ENCODE measurements around the gene DAAM2. TPM values are rescaled to one million over a fixed set of nuclear protein-coding genes. Genes with fewer than 3 reads are reported as not detected.

DAAM2 gene
- total and polyA plus RNA-seq, 5 experiments from 2014 or later = not detected

DNA sequence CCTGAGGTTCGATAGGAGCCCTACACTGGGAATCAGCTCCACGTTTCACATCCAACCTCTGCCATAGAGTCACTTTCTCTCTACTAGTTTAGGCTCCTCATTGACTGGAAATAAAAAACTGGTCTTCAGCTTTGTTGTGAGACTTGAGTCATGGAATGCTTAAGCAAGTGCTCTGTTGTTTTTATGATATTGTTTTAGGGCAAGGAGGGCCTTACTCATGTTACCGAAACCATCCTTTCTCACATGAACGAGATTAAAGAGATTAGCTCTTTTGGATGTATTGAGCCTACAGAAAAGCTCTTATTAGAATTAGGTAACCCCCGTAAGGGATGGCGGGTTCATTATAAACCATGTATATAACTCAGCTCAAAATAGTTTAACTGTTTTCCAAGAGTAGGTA is 149.0 kb downstream of the DAAM2 start:
- H3K4me1 Mint-ChIP-seq = no peaks in the 10 kb centered on the region
- POLR2A ChIA-PET = no interaction called here
- no peak overlapping the region for H3K27ac Mint-ChIP-seq
- H3K4me3 Mint-ChIP-seq = no peak overlapping the region
- H3K9me3 Mint-ChIP-seq = no peaks in the 10 kb centered on the region
- no peaks in the 10 kb centered on the region for H3K36me3 Mint-ChIP-seq
- DNase-seq (no peak), ATAC-seq (no peak)
- H3K27me3 Mint-ChIP-seq = peaks cover 0 to 9% (median 0%) of the 10 kb centered on the region in 5 donors

DNA sequence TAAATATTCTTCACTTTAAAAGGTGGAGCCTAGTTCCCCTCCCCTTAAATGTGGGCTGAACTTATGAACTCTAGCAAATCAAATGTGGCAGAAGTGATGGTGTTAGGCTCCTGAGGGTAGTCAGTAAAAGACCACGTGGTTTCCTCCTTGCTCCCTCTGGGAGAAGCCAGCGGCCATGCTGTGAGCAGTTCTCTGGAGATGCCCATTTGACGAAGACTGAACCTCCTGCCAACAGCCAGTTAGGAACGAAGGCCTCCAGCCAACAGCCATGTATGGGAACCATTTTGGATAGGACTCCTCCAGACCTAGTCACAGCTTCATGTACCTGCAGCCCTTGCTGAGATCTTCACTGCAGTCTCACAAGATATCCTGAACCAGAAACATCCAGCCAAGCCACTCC is 149.6 kb downstream of the DAAM2 start:
- H3K4me3 Mint-ChIP-seq = no peak overlapping the region
- POLR2A ChIA-PET = no interaction called here
- peaks cover 0 to 9% (median 0%) of the 10 kb centered on the region in 5 donors for H3K27me3 Mint-ChIP-seq
- H3K36me3 Mint-ChIP-seq = no peaks in the 10 kb centered on the region
- DNase-seq (no peak), ATAC-seq (no peak)
- H3K27ac Mint-ChIP-seq = no peak overlapping the region
- H3K9me3 Mint-ChIP-seq = no peaks in the 10 kb centered on the region
- H3K4me1 Mint-ChIP-seq = no peaks in the 10 kb centered on the region

DNA sequence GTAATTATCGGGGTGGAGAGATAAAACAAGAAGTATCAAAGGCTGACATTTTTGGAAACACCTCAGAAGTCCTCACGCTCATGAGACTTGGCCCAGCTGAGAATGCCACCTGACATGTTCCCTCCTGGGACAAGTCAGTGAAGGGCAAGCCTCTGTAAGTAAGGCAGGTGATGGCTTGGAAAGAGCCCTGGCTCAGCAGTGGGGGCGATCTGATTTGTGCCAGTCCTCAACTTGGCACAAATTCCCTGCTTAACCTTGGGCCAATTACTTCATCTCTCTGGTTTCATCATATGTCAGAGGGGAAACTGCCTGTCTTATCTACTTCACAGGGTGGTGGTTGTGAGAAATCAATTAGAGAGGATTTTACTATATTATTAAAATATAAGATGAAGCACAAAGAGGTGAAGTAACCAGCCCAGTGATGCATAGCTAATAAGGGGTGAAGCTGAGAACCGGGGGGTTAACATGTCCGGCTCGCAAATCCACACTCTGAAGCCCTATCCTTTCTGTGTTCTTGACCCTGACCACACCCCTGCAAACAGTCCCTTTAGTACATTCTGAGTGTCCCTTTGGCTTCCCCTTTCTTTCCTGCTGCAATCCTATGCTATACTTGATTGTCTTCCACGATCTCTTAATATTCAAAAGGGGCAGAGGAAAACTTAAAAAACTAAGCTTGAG is 150.9 kb downstream of the DAAM2 start:
- Mint-ChIP-seq H3K9me3 (no peaks in the 10 kb centered on the region), H3K4me1 (no peaks in the 10 kb centered on the region), H3K36me3 (no peaks in the 10 kb centered on the region), H3K27me3 (peaks cover 0 to 9% (median 0%) of the 10 kb centered on the region in 5 donors), H3K4me3 (no peak overlapping the region), H3K27ac (no peak overlapping the region)
- no peak for ATAC-seq
- no peak for DNase-seq
- POLR2A ChIA-PET = no interaction called here

DNA sequence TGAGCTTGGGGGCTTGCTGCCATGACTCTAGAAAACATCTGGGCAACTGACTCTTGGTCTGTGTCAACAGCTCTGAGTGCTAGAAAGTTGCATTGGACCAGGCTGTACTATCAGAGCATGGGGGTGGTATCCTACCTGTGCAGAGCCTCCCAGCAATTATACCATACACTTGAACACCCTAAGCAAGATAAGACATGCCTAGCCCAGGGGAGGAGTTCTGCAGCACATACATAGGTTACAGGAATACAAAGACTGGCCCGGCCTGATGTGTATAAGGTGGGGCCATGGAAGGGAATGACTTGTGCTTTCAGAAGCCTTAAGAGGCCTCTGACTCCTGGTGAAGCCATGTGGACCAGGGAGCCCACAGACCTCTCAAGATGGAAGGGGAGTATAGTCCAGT is 153.4 kb downstream of the DAAM2 start:
- Mint-ChIP-seq H3K9me3 (no peaks in the 10 kb centered on the region), H3K36me3 (no peaks in the 10 kb centered on the region), H3K4me1 (no peaks in the 10 kb centered on the region), H3K4me3 (no peak overlapping the region), H3K27ac (no peak overlapping the region), H3K27me3 (peaks cover 0 to 11% (median 0%) of the 10 kb centered on the region in 5 donors)
- POLR2A ChIA-PET = no interaction called here
- ATAC-seq = no peak
- no peak for DNase-seq

DNA sequence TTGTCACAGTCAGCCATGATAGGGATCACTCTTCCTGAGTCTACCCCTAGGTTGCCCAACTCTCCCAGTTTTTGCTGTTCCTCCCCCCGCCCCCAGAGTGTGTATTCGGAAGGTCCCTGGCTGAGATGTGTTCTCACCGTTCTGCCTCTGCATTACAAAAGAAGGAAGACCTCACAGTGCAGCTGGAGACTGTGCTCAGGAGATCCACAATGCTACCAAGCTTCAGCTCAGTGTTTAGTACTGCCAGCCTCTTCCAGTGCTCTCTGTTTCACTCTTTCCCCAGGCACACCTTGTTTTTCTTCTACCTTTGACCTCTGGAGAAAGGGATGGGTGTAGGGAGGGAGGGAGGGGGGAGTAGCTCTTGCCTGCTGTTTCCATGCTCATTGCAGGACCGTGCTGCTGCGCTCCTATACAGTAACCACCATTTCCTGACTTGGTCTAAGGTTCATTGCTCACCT is 155.5 kb downstream of the DAAM2 start:
- H3K4me1 Mint-ChIP-seq = no peaks in the 10 kb centered on the region
- ATAC-seq (no peak), DNase-seq (no peak)
- no peaks in the 10 kb centered on the region for H3K36me3 Mint-ChIP-seq
- H3K27ac Mint-ChIP-seq = no peak overlapping the region
- POLR2A ChIA-PET = no interaction called here
- peaks cover 0 to 5% (median 0%) of the 10 kb centered on the region in 5 donors for H3K27me3 Mint-ChIP-seq
- H3K4me3 Mint-ChIP-seq = no peak overlapping the region
- no peaks in the 10 kb centered on the region for H3K9me3 Mint-ChIP-seq

DNA sequence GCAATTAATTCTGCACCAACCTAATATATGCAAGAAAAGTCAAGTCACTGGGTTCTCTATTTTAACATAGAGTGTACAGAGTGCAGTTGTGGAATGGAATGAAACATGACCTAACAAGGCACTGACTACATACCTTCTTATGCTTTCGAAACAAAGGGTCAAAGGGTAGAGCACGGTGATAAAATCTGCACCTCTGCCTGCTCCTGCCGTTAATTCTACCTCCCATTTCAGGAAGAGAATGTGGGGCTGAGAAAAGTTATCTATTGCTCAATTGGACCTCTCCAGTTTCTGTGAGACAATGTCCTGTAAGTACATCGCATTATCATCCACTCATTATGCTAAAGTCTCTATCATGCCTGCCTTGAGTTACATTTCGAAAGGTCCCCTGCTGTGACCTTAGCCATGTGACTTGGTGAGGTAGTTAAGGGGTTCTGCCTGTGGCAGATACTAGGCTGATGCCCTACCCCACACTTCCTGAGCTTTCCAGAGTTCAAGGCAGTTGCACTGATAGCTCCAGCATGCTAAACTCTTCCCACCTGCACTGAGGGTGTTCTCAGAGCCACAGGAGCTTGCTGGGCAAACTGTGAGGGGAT is 156.1 kb downstream of the DAAM2 start:
- H3K36me3 Mint-ChIP-seq = no peaks in the 10 kb centered on the region
- no peak overlapping the region for H3K4me3 Mint-ChIP-seq
- no peaks in the 10 kb centered on the region for H3K9me3 Mint-ChIP-seq
- DNase-seq (no peak), ATAC-seq (no peak)
- POLR2A ChIA-PET = no interaction called here
- H3K4me1 Mint-ChIP-seq = no peaks in the 10 kb centered on the region
- peaks cover 0 to 5% (median 0%) of the 10 kb centered on the region in 5 donors for H3K27me3 Mint-ChIP-seq
- no peak overlapping the region for H3K27ac Mint-ChIP-seq

DNA sequence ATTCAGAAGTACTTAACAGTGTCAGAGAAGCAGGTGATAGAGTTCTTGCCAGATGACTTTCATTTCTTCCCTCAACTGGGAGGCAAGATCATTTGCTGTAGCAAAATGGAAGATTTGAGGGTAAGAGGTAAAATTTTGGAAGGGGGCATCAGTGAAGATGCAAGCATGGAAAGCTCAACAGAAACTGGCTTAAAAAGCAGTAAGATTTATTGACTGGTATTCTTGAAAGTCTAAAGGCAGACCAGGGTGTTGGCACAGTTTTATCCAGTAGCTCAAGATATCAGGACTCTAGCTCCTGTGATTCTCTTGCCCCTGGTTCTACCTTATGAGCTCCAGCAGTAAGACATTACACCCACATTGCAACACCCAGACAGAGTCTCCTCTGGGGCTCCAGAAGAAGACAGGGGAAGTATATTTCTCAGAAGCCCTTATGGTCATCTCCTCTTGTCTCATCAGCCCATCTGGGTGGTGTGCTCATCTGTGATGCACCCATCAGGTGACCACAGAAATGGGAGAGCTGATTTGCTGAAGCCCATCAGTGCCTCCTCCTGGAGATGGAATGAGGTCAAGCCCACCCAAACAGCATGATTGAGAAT is 158.0 kb downstream of the DAAM2 start:
- H3K4me3 Mint-ChIP-seq = no peak overlapping the region
- H3K27ac Mint-ChIP-seq = no peak overlapping the region
- H3K4me1 Mint-ChIP-seq = no peaks in the 10 kb centered on the region
- H3K9me3 Mint-ChIP-seq = peaks cover 0 to under 1% (median 0%) of the 10 kb centered on the region in 9 donors
- POLR2A ChIA-PET = no interaction called here
- no peak for DNase-seq
- no peaks in the 10 kb centered on the region for H3K36me3 Mint-ChIP-seq
- peaks cover 0 to 5% (median 0%) of the 10 kb centered on the region in 5 donors for H3K27me3 Mint-ChIP-seq
- ATAC-seq = no peak

DNA sequence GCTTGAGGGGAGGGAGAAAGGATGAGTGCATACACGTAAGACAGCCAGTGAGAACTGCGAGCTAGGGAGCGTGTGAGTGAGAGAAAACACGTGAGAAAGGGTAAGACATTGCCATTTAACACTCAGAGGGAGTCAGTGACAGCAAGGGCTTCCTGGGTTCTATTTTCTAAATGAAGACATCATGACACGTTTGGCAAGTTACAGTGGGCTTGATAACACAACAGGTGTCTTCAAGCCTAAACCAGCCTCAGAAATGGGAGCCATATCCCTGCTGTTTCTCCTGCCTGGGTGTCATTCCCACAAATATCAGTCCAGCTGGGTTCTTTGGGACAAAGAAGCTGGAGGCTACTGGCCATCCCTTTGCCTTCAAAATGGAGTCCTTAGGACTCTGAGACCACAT is 159.0 kb downstream of the DAAM2 start:
- no peaks in the 10 kb centered on the region for H3K36me3 Mint-ChIP-seq
- no peak overlapping the region for H3K27ac Mint-ChIP-seq
- no peaks in the 10 kb centered on the region for H3K4me1 Mint-ChIP-seq
- H3K4me3 Mint-ChIP-seq = no peak overlapping the region
- H3K9me3 Mint-ChIP-seq = peaks cover 0 to 2% (median 0%) of the 10 kb centered on the region in 9 donors
- H3K27me3 Mint-ChIP-seq = peaks cover 0 to 3% (median 0%) of the 10 kb centered on the region in 5 donors
- no peak for DNase-seq
- POLR2A ChIA-PET = no interaction called here
- no peak for ATAC-seq

DNA sequence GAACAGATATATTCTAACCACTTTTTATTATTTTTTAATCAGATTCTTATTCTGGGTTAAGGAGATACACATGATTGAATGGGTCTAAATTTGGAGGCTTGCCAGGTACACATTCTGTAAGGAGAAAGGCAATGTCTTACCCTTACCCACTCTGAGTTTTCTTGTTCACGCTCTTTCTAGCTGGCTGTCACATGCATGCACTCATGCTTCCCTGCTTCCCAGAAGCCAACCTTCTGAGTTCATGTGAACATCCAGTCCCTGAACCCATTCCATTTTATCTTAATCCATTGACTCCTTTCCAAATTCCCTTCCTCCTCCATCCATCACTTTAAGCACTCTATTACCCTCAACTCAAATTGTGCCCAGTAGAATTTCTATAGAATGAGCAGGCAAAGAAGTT is 159.5 kb downstream of the DAAM2 start:
- Mint-ChIP-seq H3K4me1 (no peaks in the 10 kb centered on the region), H3K36me3 (no peaks in the 10 kb centered on the region), H3K4me3 (no peak overlapping the region), H3K27me3 (peaks cover 0 to 3% (median 0%) of the 10 kb centered on the region in 5 donors), H3K9me3 (peaks cover 0 to 2% (median 0%) of the 10 kb centered on the region in 9 donors), H3K27ac (no peak overlapping the region)
- ATAC-seq = no peak
- POLR2A ChIA-PET = no interaction called here
- DNase-seq = no peak

DNA sequence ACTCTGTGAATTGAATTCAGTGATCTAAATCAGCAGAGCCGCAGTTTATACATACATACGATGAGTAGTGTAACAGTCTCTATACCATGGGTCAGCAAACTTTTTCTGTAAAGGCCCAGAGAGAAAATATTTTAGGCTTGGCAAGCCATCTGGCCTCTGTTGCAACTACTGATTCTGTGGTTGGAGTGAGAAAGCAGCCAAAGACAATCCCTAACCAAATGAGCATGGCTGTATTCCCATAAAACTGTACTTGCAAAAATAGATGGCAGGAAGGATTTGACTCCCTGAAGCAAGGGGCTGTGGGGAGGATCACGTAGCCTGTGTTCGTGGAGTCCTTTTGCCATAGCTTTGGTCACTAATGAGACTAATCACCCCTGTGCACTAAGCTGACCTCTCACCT is 160.0 kb downstream of the DAAM2 start:
- no peak overlapping the region for H3K4me3 Mint-ChIP-seq
- peaks cover 0 to 5% (median 2%) of the 10 kb centered on the region in 5 donors for H3K27me3 Mint-ChIP-seq
- peaks cover 0 to 4% (median 1%) of the 10 kb centered on the region in 9 donors for H3K9me3 Mint-ChIP-seq
- H3K4me1 Mint-ChIP-seq = no peaks in the 10 kb centered on the region
- no peaks in the 10 kb centered on the region for H3K36me3 Mint-ChIP-seq
- no peak overlapping the region for H3K27ac Mint-ChIP-seq
- no peak for ATAC-seq
- no peak for DNase-seq
- POLR2A ChIA-PET = no interaction called here

DNA sequence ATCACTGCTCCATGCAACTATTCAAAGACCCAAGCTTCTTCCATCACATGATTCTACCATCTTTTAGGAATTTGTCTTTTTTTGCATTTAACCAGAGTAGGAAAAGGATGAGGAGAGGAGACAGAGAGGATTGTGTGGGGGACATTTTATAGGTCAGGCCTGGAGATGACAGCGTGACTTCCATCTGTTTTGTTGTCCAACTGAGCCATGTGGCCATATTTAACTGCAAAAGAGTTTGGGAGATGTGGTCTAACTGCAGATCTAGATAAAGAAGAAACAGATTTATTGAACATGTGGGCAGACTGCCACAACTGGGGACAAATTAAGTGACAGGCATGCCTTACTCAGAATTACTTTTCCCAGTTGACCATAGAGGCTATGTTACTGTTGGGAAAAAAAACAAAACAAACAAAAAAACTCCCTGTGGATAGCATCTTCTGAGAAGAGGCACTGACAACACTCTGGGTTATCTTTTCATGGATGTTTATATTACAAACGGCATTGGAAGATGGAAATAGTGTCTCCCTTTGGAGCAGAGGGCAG is 161.0 kb downstream of the DAAM2 start:
- no peaks in the 10 kb centered on the region for H3K4me1 Mint-ChIP-seq
- POLR2A ChIA-PET = no interaction called here

More for the DNA sequence above, 161.0 kb downstream of the DAAM2 start:
- Mint-ChIP-seq H3K4me3 (no peak overlapping the region), H3K27ac (no peak overlapping the region), H3K36me3 (no peaks in the 10 kb centered on the region), H3K27me3 (peaks cover 0 to 10% (median 6%) of the 10 kb centered on the region in 5 donors), H3K9me3 (peaks cover 0 to 6% (median 1%) of the 10 kb centered on the region in 9 donors)
- no peak for ATAC-seq
- DNase-seq = no peak
